ENCODE measurements around the gene SAP30L. TPM values are rescaled to one million over a fixed set of nuclear protein-coding genes. Genes with fewer than 3 reads are reported as not detected.

Gene SAP30L
- total and polyA plus RNA-seq, 2 of the 4 experiments (the other 2 are of a cell fraction) = 9.7 to 17.6 TPM

- Histone ChIP-seq H3K4me1 (ENCODE audit: control insufficient read depth, insufficient read depth, low read length) (no peaks in the 10 kb centered on the region), H3K23ac (ENCODE audit: low read depth, low read length) (no peak overlapping the region), H3K56ac (ENCODE audit: extremely low read depth, insufficient read depth, low read length) (no peak overlapping the region), H2AFZ (replicated peaks; ENCODE audit: low read length, poor library complexity) (no peak overlapping the region), H3K4me2 (ENCODE audit: low read depth, low read length) (no peak overlapping the region), H2BK20ac (ENCODE audit: low read depth, low read length) (no peak overlapping the region), H3K4ac (ENCODE audit: low read depth, low read length) (no peak overlapping the region), H2AK5ac (ENCODE audit: low read depth, low read length) (no peak overlapping the region), H4K91ac (ENCODE audit: insufficient read depth, low read depth, low read length) (no peak overlapping the region), H4K5ac (ENCODE audit: low read depth, low read length) (no peak overlapping the region), H3K79me1 (ENCODE audit: low read depth in 1 of 2, low read length in 2 of 2) (no peaks in the 10 kb centered on the region), H3K9ac (ENCODE audit: low read depth, low read length) (no peak overlapping the region), H3K27ac (ENCODE audit: insufficient read depth, low read length) (no peak overlapping the region), H2AK9ac (replicated peaks; ENCODE audit: low read depth, low read length, poor library complexity) (no peak overlapping the region), H3K36me3 (ENCODE audit: control insufficient read depth, insufficient read depth, low read length) (no peaks in the 10 kb centered on the region), H3K4me3 (ENCODE audit: insufficient read depth, low read depth, low read length) (no peak overlapping the region), H4K8ac (ENCODE audit: low read depth in 2 of 2, low read length in 2 of 2) (no peak overlapping the region), H2BK5ac (ENCODE audit: low read depth, low read length, poor library complexity, severe bottlenecking) (no peak overlapping the region), H2BK120ac (ENCODE audit: low read depth, low read length) (no peak overlapping the region), H3K14ac (replicated peaks; ENCODE audit: low read depth, low read length) (no peak overlapping the region), H3K9me1 (ENCODE audit: insufficient read depth, low read length) (no peaks in the 10 kb centered on the region), H4K20me1 (ENCODE audit: insufficient read depth, low read length) (no peaks in the 10 kb centered on the region), H3K27me3 (ENCODE audit: control insufficient read depth, insufficient read depth, low read length) (peaks cover 61% of the 10 kb centered on the region), H3K9me3 (ENCODE audit: control insufficient read depth, insufficient read depth, low read length) (no peaks in the 10 kb centered on the region), H3K18ac (ENCODE audit: low read depth, low read length) (no peak overlapping the region), H2BK15ac (ENCODE audit: low read depth, low read length) (no peak overlapping the region)
- intact Hi-C loops (cut with micrococcal nuclease) = no loop called here
- no peak for TF ChIP-seq FOS (IDR thresholded peaks at IDR 0.05; ENCODE audit: low read depth, low read length)
- TF ChIP-seq SMC3 (IDR thresholded peaks at IDR 0.05; ENCODE audit: low read depth, low read length) = no peak
- TF ChIP-seq BHLHE40 (IDR thresholded peaks at IDR 0.05; ENCODE audit: low read depth, low read length) = no peak
- TF ChIP-seq RCOR1 (IDR thresholded peaks at IDR 0.05; ENCODE audit: insufficient replicate concordance, low read length) = no peak
- TF ChIP-seq POLR2A (IDR thresholded peaks at IDR 0.05; ENCODE audit: low read depth, low read length) = no peak
- no peak for TF ChIP-seq ELK1 (IDR thresholded peaks at IDR 0.05; ENCODE audit: borderline replicate concordance, low read depth, low read length)
- no peak for TF ChIP-seq CTCF (conservative IDR thresholded peaks at IDR 0.05; ENCODE audit: low read depth, low read length)
- no peak for TF ChIP-seq NFE2L2 (IDR thresholded peaks at IDR 0.05; ENCODE audit: low read depth, low read length)
- TF ChIP-seq RFX5 (IDR thresholded peaks at IDR 0.05; ENCODE audit: low read depth, low read length) = no peak
- no peak for TF ChIP-seq MAFK (IDR thresholded peaks at IDR 0.05; ENCODE audit: low read depth, low read length)
- no peak for TF ChIP-seq MXI1 (IDR thresholded peaks at IDR 0.05; ENCODE audit: borderline replicate concordance, low read depth, low read length)
- no peak for TF ChIP-seq RAD21 (IDR thresholded peaks at IDR 0.05; ENCODE audit: low read length)
- no peak for TF ChIP-seq CEBPB (IDR thresholded peaks at IDR 0.05; ENCODE audit: low read depth, low read length)
- TF ChIP-seq MAZ (IDR thresholded peaks at IDR 0.05; ENCODE audit: borderline replicate concordance, low read depth, low read length) = no peak
- no peak for TF ChIP-seq USF2 (IDR thresholded peaks at IDR 0.05; ENCODE audit: low read depth, low read length)
- TF ChIP-seq CHD1 (IDR thresholded peaks at IDR 0.05; ENCODE audit: low read depth, low read length) = no peak
- BruUV-seq (replicated peaks) = no TSS peak
- in situ Hi-C loops (cut with MboI; ENCODE audit: low sequenced_read_pairs) = no loop called here
- DNase-seq (no peak), ATAC-seq (ENCODE audit: low read depth) (no peak)
- ChIA-PET CTCF (interaction anchor here (0.6 kb wide), 2 partner anchors 109 to 222 kb away, joined by 3 to 4 read pairs; no protein-coding TSS in a partner anchor), POLR2A (ENCODE audit: unreplicated experiment) (interaction anchor here (0.6 kb wide), 1 partner anchor 12 kb away, joined by 4 read pairs; no protein-coding TSS in a partner anchor)
- dilution Hi-C loops (cut with HindIII; ENCODE audit: low sequenced_read_pairs, unreplicated experiment) = no loop called here
- no CpG with 5 or more reads among the region's 2 CpGs for WGBS, 2 experiments (ENCODE audit: extremely low coverage in 2 of 2, insufficient read length in 1 of 2)
Observed at GRCh38 chr5:154503698-154504039, 57.9 kb downstream of the SAP30L start.

Measured in IMR-90 (cell line).